ENCODE data around the gene CHST8. TPM values are rescaled to one million over a fixed set of nuclear protein-coding genes. Genes with fewer than 3 reads are reported as not detected.
A peak's percentile ranks its signal among the peaks of the same experiment; 100 is the strongest.

CHST8 gene
- total and polyA plus RNA-seq, 2 of the 13 experiments (the other 11 are each of a cell fraction or from before 2014, with no cell fraction given), result not detected

DNA sequence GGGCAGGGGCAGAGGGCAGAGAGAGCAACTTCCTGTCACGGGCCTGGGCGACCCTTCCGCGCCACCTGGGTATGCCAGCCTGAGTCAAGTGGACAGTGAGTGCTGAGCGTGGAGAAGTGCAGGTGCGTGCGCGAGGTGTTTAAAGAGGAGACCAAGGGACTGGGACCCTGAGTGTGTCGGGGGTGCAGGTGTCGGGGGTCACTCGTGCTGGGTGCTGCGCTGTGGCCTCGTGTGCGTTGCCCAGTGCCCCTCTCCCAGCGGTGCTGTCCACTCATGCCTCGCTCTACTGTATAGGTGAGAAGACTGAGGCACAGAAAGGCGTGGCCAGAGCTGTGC is 156.0 kb downstream of the CHST8 start (continued):
- TF ChIP-seq ZNF703 (CRISPR knock-in tag; IDR thresholded peaks at IDR 0.05; ENCODE audit: borderline replicate concordance) (no peak), ZNF569 (CRISPR knock-in tag; IDR thresholded peaks at IDR 0.05; ENCODE audit: borderline replicate concordance) (no peak), ZNF383 (CRISPR knock-in tag; IDR thresholded peaks at IDR 0.05; ENCODE audit: borderline replicate concordance) (no peak), FOXC1 (CRISPR knock-in tag; IDR thresholded peaks at IDR 0.05; ENCODE audit: borderline replicate concordance) (no peak)
- TF ChIP-seq, protein P1, sequence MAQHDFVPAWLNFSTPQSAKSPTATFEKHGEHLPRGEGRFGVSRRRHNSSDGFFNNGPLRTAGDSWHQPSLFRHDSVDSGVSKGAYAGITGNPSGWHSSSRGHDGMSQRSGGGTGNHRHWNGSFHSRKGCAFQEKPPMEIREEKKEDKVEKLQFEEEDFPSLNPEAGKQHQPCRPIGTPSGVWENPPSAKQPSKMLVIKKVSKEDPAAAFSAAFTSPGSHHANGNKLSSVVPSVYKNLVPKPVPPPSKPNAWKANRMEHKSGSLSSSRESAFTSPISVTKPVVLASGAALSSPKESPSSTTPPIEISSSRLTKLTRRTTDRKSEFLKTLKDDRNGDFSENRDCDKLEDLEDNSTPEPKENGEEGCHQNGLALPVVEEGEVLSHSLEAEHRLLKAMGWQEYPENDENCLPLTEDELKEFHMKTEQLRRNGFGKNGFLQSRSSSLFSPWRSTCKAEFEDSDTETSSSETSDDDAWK (CRISPR knock-in tag; IDR thresholded peaks at IDR 0.05), result no peak

DNA sequence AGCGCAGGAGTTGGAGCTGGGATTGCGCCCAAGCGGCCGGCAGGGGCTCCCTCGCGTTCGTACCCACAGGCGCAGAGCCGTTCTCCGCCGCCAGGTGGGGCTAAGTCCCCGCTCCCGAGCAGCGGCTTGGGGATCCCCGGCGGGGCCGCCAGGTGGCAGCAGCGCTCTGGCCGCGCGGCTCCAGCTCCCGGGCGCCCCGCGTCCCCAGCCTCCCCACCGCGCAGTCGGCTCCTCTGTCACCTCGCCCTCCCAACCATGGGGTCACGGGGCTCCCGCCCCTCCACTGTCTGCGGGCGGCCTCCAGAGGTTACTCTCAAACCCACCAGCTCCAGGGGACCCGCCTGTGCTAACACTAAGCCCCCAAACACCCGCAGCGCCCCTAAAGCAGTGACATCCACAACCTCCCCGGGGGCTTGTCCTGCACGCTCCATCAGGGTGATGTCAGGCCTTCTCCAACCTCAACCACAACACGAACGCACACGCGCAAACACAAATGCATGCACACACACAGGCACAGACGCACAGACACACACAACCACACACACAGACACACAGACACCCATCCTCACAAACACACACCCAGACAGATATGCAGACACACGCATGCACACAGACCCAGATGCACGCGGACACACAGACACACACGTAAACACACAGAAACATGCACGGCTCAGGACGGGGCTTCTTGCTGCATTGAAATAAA is 156.5 kb downstream of the CHST8 start:
- 22% methylated on average over 8 of the region's 49 CpGs for WGBS (ENCODE audit: low lambda C conversion rate)
- Histone ChIP-seq H2AFZ (ENCODE audit: low read length) (no peak overlapping the region), H3K4me3 (replicated peaks in 1 of 3; ENCODE audit: insufficient read depth in 1 of 3, low read depth in 2 of 3, low read length in 3 of 3) (peak overlapping the region in 1 of 3 experiments; percentile 51; a peak in 1 of 6 replicates), H4K20me1 (ENCODE audit: insufficient read depth, low read length) (peaks cover 5% of the 10 kb centered on the region; the same call in 1 of the 2 replicates), H3K36me3 (replicated peaks in 1 of 2; ENCODE audit: control insufficient read depth in 1 of 2, insufficient read depth in 2 of 2, low read length in 2 of 2) (no peaks in the 10 kb centered on the region), H3K4me2 (ENCODE audit: low read depth, low read length) (peak overlapping the region; percentile 60), H3K79me2 (ENCODE audit: insufficient read depth, low read length) (no peaks in the 10 kb centered on the region), H3K27me3 (ENCODE audit: control insufficient read depth in 1 of 2, insufficient read depth in 2 of 2, low read length in 2 of 2) (peaks cover 6 to 52% of the 10 kb centered on the region in 2 experiments), H3K4me1 (ENCODE audit: insufficient read depth, low read length) (peaks cover 7% of the 10 kb centered on the region), H3K9ac (ENCODE audit: insufficient read depth, low read depth, low read length) (no peak overlapping the region), H3K27ac (ENCODE audit: extremely low read length, insufficient read depth, low read length) (no peak overlapping the region), H3K9me3 (ENCODE audit: low read length) (no peaks in the 10 kb centered on the region)
- peak; percentile 54 for DNase-seq (ENCODE audit: low spot score)
- in situ Hi-C loops (cut with HindIII; ENCODE audit: extremely low pct_ligation_motif_present, low pct_unique_long_range_greater_than_20kb) (loop anchor here (5.0 kb wide), 2 partner anchors 219 to 319 kb away; no protein-coding TSS in a partner anchor), intact Hi-C loops (cut with micrococcal nuclease; ENCODE audit: unreplicated experiment) (loop anchor here (1.0 to 2.0 kb wide), 2 partner anchors 220 to 367 kb away; no protein-coding TSS in a partner anchor)
- peak; percentile 21 for FAIRE-seq
- ChIA-PET POLR2A (interaction anchor here (1.7 kb wide), 1 partner anchor 319 kb away, joined by 7 read pairs; no protein-coding TSS in a partner anchor), CTCF (ENCODE audit: low intra/inter-chr PET ratio, low total read pairs) (interaction anchor here (0.8 to 5.6 kb wide), 17 partner anchors 16 to 442 kb away, joined by 3 to 148 read pairs (median 5); no protein-coding TSS in a partner anchor)
- peak; percentile 83 for ATAC-seq
- BruUV-seq (replicated peaks), result no TSS peak
- TF ChIP-seq AHR (CRISPR knock-in tag; IDR thresholded peaks at IDR 0.05) (0 out of 2 replicates have a peak, but pooled peaks have one; percentile 66), YY1 (IDR thresholded peaks at IDR 0.05; ENCODE audit: insufficient read depth, insufficient replicate concordance, low read depth, low read length) (peak; percentile 81), SOX6 (IDR thresholded peaks at IDR 0.05) (no peak), SOX6 (CRISPR knock-in tag; IDR thresholded peaks at IDR 0.05) (peak; percentile 48), CBX1 (IDR thresholded peaks at IDR 0.05; ENCODE audit: low read depth) (peak; percentile 66), KDM3A (CRISPR knock-in tag; IDR thresholded peaks at IDR 0.05; ENCODE audit: low read depth) (peak; percentile 84), IRX3 (CRISPR knock-in tag; IDR thresholded peaks at IDR 0.05; ENCODE audit: borderline replicate concordance, low read depth) (no peak), ZNF331 (CRISPR knock-in tag; IDR thresholded peaks at IDR 0.05) (peak; percentile 52; the same call in 1 of the 2 replicates), DNMT1 (CRISPR knock-in tag; IDR thresholded peaks at IDR 0.05) (peak; percentile 43; the same call in 1 of the 2 replicates), SALL2 (CRISPR knock-in tag; IDR thresholded peaks at IDR 0.05) (peak; percentile 63; the same call in 1 of the 2 replicates), FIP1L1 (IDR thresholded peaks at IDR 0.05; ENCODE audit: borderline replicate concordance, insufficient read depth, low read depth, low read length) (no peak), HMG20A (CRISPR knock-in tag; IDR thresholded peaks at IDR 0.05; ENCODE audit: borderline replicate concordance) (no peak), MTF2 (CRISPR knock-in tag; IDR thresholded peaks at IDR 0.05; ENCODE audit: borderline replicate concordance) (peak; percentile 96), THAP11 (CRISPR knock-in tag; IDR thresholded peaks at IDR 0.05) (peak; percentile 40; the same call in 1 of the 2 replicates), ADNP (CRISPR knock-in tag; IDR thresholded peaks at IDR 0.05) (no peak), MIER2 (CRISPR knock-in tag; IDR thresholded peaks at IDR 0.05) (peak; percentile 63; the same call in 1 of the 2 replicates)
- TF ChIP-seq, protein P2, sequence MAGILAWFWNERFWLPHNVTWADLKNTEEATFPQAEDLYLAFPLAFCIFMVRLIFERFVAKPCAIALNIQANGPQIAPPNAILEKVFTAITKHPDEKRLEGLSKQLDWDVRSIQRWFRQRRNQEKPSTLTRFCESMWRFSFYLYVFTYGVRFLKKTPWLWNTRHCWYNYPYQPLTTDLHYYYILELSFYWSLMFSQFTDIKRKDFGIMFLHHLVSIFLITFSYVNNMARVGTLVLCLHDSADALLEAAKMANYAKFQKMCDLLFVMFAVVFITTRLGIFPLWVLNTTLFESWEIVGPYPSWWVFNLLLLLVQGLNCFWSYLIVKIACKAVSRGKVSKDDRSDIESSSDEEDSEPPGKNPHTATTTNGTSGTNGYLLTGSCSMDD (CRISPR knock-in tag; IDR thresholded peaks at IDR 0.05), result no peak

All from HepG2 (cell line).